ENCODE data around the gene BCL6B. TPM values are rescaled to one million over a fixed set of nuclear protein-coding genes. Genes with fewer than 3 reads are reported as not detected.

The BCL6B gene
- total RNA-seq, 2 donors from 2014 or later = 6.1 to 9.2 TPM

DNA sequence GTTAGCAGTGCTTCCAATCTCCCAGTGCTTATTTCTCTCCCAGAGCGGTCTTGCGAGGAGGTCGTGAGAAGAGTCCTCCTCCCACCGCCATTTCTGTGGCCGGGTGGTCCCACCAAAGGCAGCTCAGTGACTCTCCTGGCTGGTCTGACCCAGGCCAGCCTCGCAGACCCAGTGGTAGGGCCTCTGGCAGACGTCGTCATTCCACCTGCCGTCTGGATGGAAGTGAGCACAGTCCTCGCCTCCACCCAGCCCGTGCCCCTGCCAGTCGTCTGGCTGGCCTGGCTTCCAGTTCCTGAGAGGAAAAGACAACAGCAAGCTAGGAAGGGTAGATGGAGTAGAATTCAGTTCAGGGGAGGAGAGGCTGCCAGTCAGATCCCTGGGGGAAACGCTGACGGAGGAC, 52.1 kb downstream of the BCL6B start:
- Histone ChIP-seq H3K27me3 (no peaks in the 10 kb centered on the region), H3K36me3 (no peaks in the 10 kb centered on the region), H3K27ac (no peak overlapping the region), H3K4me1 (no peaks in the 10 kb centered on the region), H3K4me3 (no peak overlapping the region), H3K9me3 (no peaks in the 10 kb centered on the region)
- DNase-seq (ENCODE audit: low spot score) = no peak
- TF ChIP-seq, protein P1, sequence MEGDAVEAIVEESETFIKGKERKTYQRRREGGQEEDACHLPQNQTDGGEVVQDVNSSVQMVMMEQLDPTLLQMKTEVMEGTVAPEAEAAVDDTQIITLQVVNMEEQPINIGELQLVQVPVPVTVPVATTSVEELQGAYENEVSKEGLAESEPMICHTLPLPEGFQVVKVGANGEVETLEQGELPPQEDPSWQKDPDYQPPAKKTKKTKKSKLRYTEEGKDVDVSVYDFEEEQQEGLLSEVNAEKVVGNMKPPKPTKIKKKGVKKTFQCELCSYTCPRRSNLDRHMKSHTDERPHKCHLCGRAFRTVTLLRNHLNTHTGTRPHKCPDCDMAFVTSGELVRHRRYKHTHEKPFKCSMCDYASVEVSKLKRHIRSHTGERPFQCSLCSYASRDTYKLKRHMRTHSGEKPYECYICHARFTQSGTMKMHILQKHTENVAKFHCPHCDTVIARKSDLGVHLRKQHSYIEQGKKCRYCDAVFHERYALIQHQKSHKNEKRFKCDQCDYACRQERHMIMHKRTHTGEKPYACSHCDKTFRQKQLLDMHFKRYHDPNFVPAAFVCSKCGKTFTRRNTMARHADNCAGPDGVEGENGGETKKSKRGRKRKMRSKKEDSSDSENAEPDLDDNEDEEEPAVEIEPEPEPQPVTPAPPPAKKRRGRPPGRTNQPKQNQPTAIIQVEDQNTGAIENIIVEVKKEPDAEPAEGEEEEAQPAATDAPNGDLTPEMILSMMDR (IDR thresholded peaks at IDR 0.05) = no peak

DNA sequence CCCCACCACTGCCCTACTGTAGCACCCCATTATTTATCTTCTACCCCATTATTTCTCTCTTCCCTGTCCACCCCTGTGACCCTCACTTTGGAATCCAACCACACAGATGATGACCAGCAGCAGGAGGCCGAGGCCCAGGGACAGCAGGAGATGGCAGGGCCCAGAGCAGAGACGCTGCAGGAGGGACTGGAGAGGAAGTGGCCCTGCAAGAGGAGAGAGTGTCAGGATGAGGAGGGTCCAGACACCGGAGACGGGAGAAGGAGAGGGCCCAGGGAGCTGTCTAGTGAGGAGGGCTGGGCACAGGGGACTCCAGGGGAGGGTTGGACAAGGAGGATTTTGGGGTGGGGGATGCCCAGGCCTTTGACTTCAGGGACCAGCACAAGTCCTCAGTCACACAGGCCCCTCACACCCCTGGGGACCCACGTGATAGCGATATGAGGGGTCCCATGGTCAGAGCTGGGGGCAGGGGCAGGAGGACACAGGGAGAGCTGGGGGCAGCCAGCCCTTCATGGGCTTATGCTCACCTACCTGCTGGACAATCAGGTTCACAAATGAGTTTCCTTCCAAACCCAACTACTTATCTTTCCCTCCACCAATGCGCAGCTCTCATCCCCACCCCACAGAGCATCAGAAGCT, 55.2 kb downstream of the BCL6B start:
- TF ChIP-seq, protein P1 (IDR thresholded peaks at IDR 0.05) = no peak
- no peak overlapping the region for H3K4me3 ChIP-seq
- DNase-seq (ENCODE audit: low spot score) = no peak

DNA sequence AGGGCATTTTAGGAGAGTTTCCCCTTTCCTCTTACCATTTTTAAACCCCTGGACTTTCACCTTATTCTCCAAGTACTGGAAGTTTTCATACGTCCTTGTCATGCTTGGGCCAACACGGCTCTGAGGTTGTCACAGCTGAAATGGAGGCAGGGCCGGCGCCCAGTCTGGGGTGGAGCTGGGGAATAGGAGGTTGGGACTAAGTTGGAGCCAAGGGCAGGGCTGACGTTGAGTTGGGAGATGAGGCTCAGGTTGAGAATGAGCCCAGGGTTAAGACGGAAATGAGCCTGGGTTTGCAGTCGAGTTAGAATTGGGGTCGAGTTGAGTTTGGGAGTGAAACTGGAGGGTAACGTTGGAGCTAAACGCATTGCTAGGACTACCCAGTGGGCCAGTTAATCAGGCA, 55.9 kb downstream of the BCL6B start:
- H3K9me3 ChIP-seq = no peaks in the 10 kb centered on the region
- no peak overlapping the region for H3K27ac ChIP-seq
- TF ChIP-seq, protein P1 (IDR thresholded peaks at IDR 0.05) = no peak

More for the DNA sequence above, 55.2 kb downstream of the BCL6B start:
- H3K27ac ChIP-seq = no peak overlapping the region
- H3K9me3 ChIP-seq = no peaks in the 10 kb centered on the region
- no peaks in the 10 kb centered on the region for H3K4me1 ChIP-seq
- no peaks in the 10 kb centered on the region for H3K36me3 ChIP-seq
- no peaks in the 10 kb centered on the region for H3K27me3 ChIP-seq

More for the DNA sequence above, 55.9 kb downstream of the BCL6B start:
- H3K4me3 ChIP-seq = no peak overlapping the region
- no peaks in the 10 kb centered on the region for H3K27me3 ChIP-seq
- H3K36me3 ChIP-seq = no peaks in the 10 kb centered on the region
- H3K4me1 ChIP-seq = no peaks in the 10 kb centered on the region
- DNase-seq (ENCODE audit: low spot score) = no peak

MicroRNAs within 50 kb of the gene (microRNA counts, 767-probe panel; counts per million panel counts)
- microRNA hsa-miR-195-5p (3,472 to 7,515 counts per million in 2 donors), microRNA hsa-miR-497-5p (2,705 to 5,350 counts per million in 2 donors)

Other genes with a start within 250 kb of the BCL6B start
- gene FBXO39, start 246.8 kb upstream of the BCL6B start, total RNA-seq = not detected
- gene TEKT1, start 191.3 kb upstream of the BCL6B start, total RNA-seq = not detected
- gene ALOX12, start 27.0 kb upstream of the BCL6B start, total RNA-seq = under 1 TPM in 1 of 2 donors, not detected in 1; 0.47 TPM
- 100 to 1,000 TPM; 231 to 334 TPM for gene RNASEK, start 10.4 kb upstream of the BCL6B start, total RNA-seq
- gene SLC16A13, start 13.0 kb downstream of the BCL6B start, total RNA-seq = under 1 TPM; 0.70 to 0.71 TPM
- 1 to 10 TPM; 1.9 to 3.4 TPM for gene SLC16A11, start 21.0 kb downstream of the BCL6B start, total RNA-seq
- 1 to 10 TPM; 1.4 to 3.6 TPM for gene CLEC10A, start 57.2 kb downstream of the BCL6B start, total RNA-seq
- gene ASGR2, start 91.8 kb downstream of the BCL6B start, total RNA-seq = under 1 TPM in 1 of 2 donors, not detected in 1; 0.33 TPM
- 1 to 10 TPM in 1 of 2 donors, not detected in 1; 1.6 TPM for gene ASGR1, start 156.3 kb downstream of the BCL6B start, total RNA-seq
- gene DLG4, start 196.8 kb downstream of the BCL6B start, total RNA-seq = 10 to 100 TPM; 15.1 to 33.4 TPM
- gene ACADVL, start 196.9 kb downstream of the BCL6B start, total RNA-seq = 100 to 1,000 TPM; 695 to 758 TPM
- 10 to 100 TPM; 18.1 to 19.9 TPM for gene DVL2, start 211.5 kb downstream of the BCL6B start, total RNA-seq
- gene PHF23, start 216.4 kb downstream of the BCL6B start, total RNA-seq = 10 to 100 TPM in 1 of 2 donors, 1 to 10 TPM in 1; 10.0 to 22.4 TPM
- 100 to 1,000 TPM; 226 to 469 TPM for gene GABARAP, start 219.4 kb downstream of the BCL6B start, total RNA-seq
- gene CTDNEP1, start 228.7 kb downstream of the BCL6B start, total RNA-seq = 10 to 100 TPM; 55.0 to 77.2 TPM
- gene ELP5, start 229.2 kb downstream of the BCL6B start, total RNA-seq = 10 to 100 TPM; 28.1 to 70.7 TPM
- gene CLDN7, start 239.4 kb downstream of the BCL6B start, total RNA-seq = 1 to 10 TPM in 1 of 2 donors, not detected in 1; 2.3 TPM